MM.1S (cell line): ENCODE results near the gene MBTPS1.

Source experiments
- DNase-seq: peaks from one replicate; pipeline ENCODE4 v3.0.0-alpha.2; 2015
- H2AFZ ChIP-seq: fragments of 300-600 bp; sonication (generic); 2 replicates; pipeline ENCODE4 v1.6.0; 2016; ENCODE audit warnings: antibody characterized with exemption, low read length
- H3F3A ChIP-seq: fragments of 300-600 bp; sonication (generic); 2 replicates; pipeline ENCODE4 v1.6.1; 2016; ENCODE audit warnings: mild to moderate bottlenecking, antibody characterized with exemption, low read length, moderate library complexity, mixed read lengths; ENCODE audit not compliant: insufficient read depth
- H3K27ac ChIP-seq: fragments of 300-600 bp; sonication (generic); 2 replicates; pipeline ENCODE4 v1.5.1; 2016; ENCODE audit warnings: mild to moderate bottlenecking, low read length
- H3K27me3 ChIP-seq: fragments of 300-600 bp; sonication (generic); replicated peaks from 2 replicates; pipeline ENCODE4 v1.6.0; 2016; ENCODE audit warnings: low read length; ENCODE audit not compliant: insufficient read depth
- H3K36me3 ChIP-seq: fragments of 300-600 bp; sonication (generic); replicated peaks from 2 replicates; pipeline ENCODE4 v1.6.1; 2016; ENCODE audit warnings: mild to moderate bottlenecking, low read length, mixed read lengths; ENCODE audit not compliant: insufficient read depth
- H3K4me1 ChIP-seq: fragments of 300-600 bp; sonication (generic); 2 replicates; pipeline ENCODE4 v1.6.1; 2016; ENCODE audit warnings: low read length, mixed read lengths
- H3K4me2 ChIP-seq: fragments of 300-600 bp; sonication (generic); 2 replicates; pipeline ENCODE4 v1.6.0; 2016; ENCODE audit warnings: low read depth, low read length
- H3K4me3 ChIP-seq: fragments of 300-600 bp; sonication (generic); 2 replicates; pipeline ENCODE4 v1.5.1; 2016; ENCODE audit warnings: low read length, mixed read lengths
- H3K79me2 ChIP-seq: fragments of 300-600 bp; sonication (generic); 2 replicates; pipeline ENCODE4 v1.6.1; 2016; ENCODE audit warnings: mixed run types, low read length, mixed read lengths
- H3K9ac ChIP-seq: fragments of 300-600 bp; sonication (generic); 2 replicates; pipeline ENCODE4 v1.6.1; 2016; ENCODE audit warnings: low read length, mixed read lengths
- H3K9me2 ChIP-seq: fragments of 300-600 bp; sonication (generic); replicated peaks from 2 replicates; pipeline ENCODE4 v1.6.1; 2016; ENCODE audit warnings: mild to moderate bottlenecking, low read length, mixed read lengths; ENCODE audit not compliant: insufficient read depth
- H3K9me3 ChIP-seq: fragments of 300-600 bp; sonication (generic); replicated peaks from 2 replicates; pipeline ENCODE4 v1.6.1; 2016; ENCODE audit warnings: mild to moderate bottlenecking, low read length, mixed read lengths; ENCODE audit not compliant: insufficient read depth
- H4K20me1 ChIP-seq: fragments of 300-600 bp; sonication (generic); 2 replicates; pipeline ENCODE4 v1.6.1; 2016; ENCODE audit warnings: mild to moderate bottlenecking, low read length, moderate library complexity, mixed read lengths; ENCODE audit not compliant: insufficient read depth
- CTCF ChIP-seq: fragments of 300-600 bp; sonication (generic); IDR thresholded peaks from 2 replicates; pipeline ENCODE4 v1.5.1; 2016; ENCODE audit warnings: antibody characterized with exemption, low read length, mixed read lengths
- EZH2 ChIP-seq: fragments of 300-600 bp; sonication (generic); optimal IDR thresholded peaks from 2 replicates; pipeline ENCODE3; 2017; ENCODE audit warnings: low read depth, mild to moderate bottlenecking, antibody characterized with exemption, low read length, mixed read lengths
- EZH2phosphoT487 ChIP-seq: fragments of 300-600 bp; sonication (generic); IDR thresholded peaks from 2 replicates; pipeline ENCODE4 v1.6.1; 2018; ENCODE audit warnings: antibody characterized with exemption, low read length

MBTPS1 gene

GRCh38 chr16:84139628-84140258, 23.0 kb upstream of the MBTPS1 start:
- H3K9me3 ChIP-seq = no peaks in the 10 kb centered on the region
- peaks cover 20% of the 10 kb centered on the region for H3F3A ChIP-seq
- H3K4me1 ChIP-seq = peaks cover 38% of the 10 kb centered on the region
- H3K36me3 ChIP-seq = no peaks in the 10 kb centered on the region
- peaks cover 77% of the 10 kb centered on the region for H3K79me2 ChIP-seq
- peak overlapping the region; percentile 76 for H3K9ac ChIP-seq
- no peak overlapping the region for H2AFZ ChIP-seq
- TF ChIP-seq CTCF = no peak
- TF ChIP-seq EZH2phosphoT487 = no peak
- no peak for TF ChIP-seq EZH2
- no peaks in the 10 kb centered on the region for H3K9me2 ChIP-seq
- H3K27ac ChIP-seq = peak overlapping the region; percentile 100
- no peak for DNase-seq
- no peaks in the 10 kb centered on the region for H3K27me3 ChIP-seq
- H3K4me2 ChIP-seq = peak overlapping the region; percentile 74
- H3K4me3 ChIP-seq = no peak overlapping the region
- no peaks in the 10 kb centered on the region for H4K20me1 ChIP-seq

- Histone ChIP-seq H3K9ac (peak overlapping the region; percentile 76), H3K36me3 (no peaks in the 10 kb centered on the region), H3K4me3 (peak overlapping the region; percentile 16; the same call in 1 of the 2 replicates), H3K9me3 (no peaks in the 10 kb centered on the region), H2AFZ (no peak overlapping the region), H4K20me1 (no peaks in the 10 kb centered on the region), H3F3A (peaks cover 20% of the 10 kb centered on the region), H3K4me1 (peaks cover 38% of the 10 kb centered on the region), H3K9me2 (no peaks in the 10 kb centered on the region), H3K27ac (peak overlapping the region; percentile 100), H3K79me2 (peaks cover 76% of the 10 kb centered on the region), H3K4me2 (peak overlapping the region; percentile 74), H3K27me3 (no peaks in the 10 kb centered on the region)
- TF ChIP-seq EZH2phosphoT487 = no peak
- no peak for TF ChIP-seq EZH2
- DNase-seq = peak; percentile 86
These were observed 22.3 kb upstream of the MBTPS1 start for GRCh38 chr16:84138824-84139627.

GRCh38 chr16:84138500-84138823, 21.7 kb upstream of the MBTPS1 start:
- H2AFZ ChIP-seq = no peak overlapping the region
- no peaks in the 10 kb centered on the region for H3K36me3 ChIP-seq
- peak overlapping the region; percentile 100 for H3K27ac ChIP-seq
- H3K4me3 ChIP-seq = peak overlapping the region; percentile 25; the same call in 1 of the 2 replicates
- peak overlapping the region; percentile 76 for H3K9ac ChIP-seq
- H3K9me2 ChIP-seq = no peaks in the 10 kb centered on the region
- peak overlapping the region; percentile 81 for H3K4me2 ChIP-seq
- TF ChIP-seq EZH2phosphoT487 (no peak), EZH2 (no peak)
- H3K4me1 ChIP-seq = peaks cover 37% of the 10 kb centered on the region
- no peaks in the 10 kb centered on the region for H4K20me1 ChIP-seq
- no peaks in the 10 kb centered on the region for H3K9me3 ChIP-seq
- peaks cover 70% of the 10 kb centered on the region for H3K79me2 ChIP-seq
- no peak for DNase-seq
- no peaks in the 10 kb centered on the region for H3K27me3 ChIP-seq
- H3F3A ChIP-seq = peaks cover 20% of the 10 kb centered on the region

- peaks cover 65% of the 10 kb centered on the region for H3K79me2 ChIP-seq
- peak overlapping the region; percentile 100 for H3K27ac ChIP-seq
- no peaks in the 10 kb centered on the region for H3K36me3 ChIP-seq
- H3K9me3 ChIP-seq = no peaks in the 10 kb centered on the region
- H3K4me2 ChIP-seq = peak overlapping the region; percentile 81
- H3K27me3 ChIP-seq = no peaks in the 10 kb centered on the region
- H3K9me2 ChIP-seq = no peaks in the 10 kb centered on the region
- TF ChIP-seq EZH2phosphoT487 (no peak), CTCF (no peak), EZH2 (no peak)
- peaks cover 33% of the 10 kb centered on the region for H3K4me1 ChIP-seq
- peaks cover 20% of the 10 kb centered on the region for H3F3A ChIP-seq
- no peaks in the 10 kb centered on the region for H4K20me1 ChIP-seq
- peak overlapping the region; percentile 76 for H3K9ac ChIP-seq
- DNase-seq = no peak
- H2AFZ ChIP-seq = no peak overlapping the region
- peak overlapping the region; percentile 25; the same call in 1 of the 2 replicates for H3K4me3 ChIP-seq
These were observed 21.1 kb upstream of the MBTPS1 start for GRCh38 chr16:84137769-84138357.
